B cell (primary cell): ENCODE data around the gene SP6.

ENCODE experiments used
- CTCF ChIP-seq: fragments of 200-600 bp; IDR thresholded peaks from one replicate; pipeline ENCODE4 v1.8.0; 2022; ENCODE audit warnings: antibody characterized with exemption, mild to moderate bottlenecking
- EZH2 ChIP-seq: IDR thresholded peaks from 2 replicates; pipeline ENCODE4 v1.6.1; 2012; ENCODE audit warnings: borderline replicate concordance, low read depth, mild to moderate bottlenecking, moderate library complexity, low read length; ENCODE audit not compliant: insufficient read depth, poor library complexity, severe bottlenecking

GRCh38 chr17:47823519-47823918, 27.4 kb downstream of the SP6 start:
- TF ChIP-seq EZH2 (no peak), CTCF (no peak)
